Measurements from ENCODE around the gene PCNX2. TPM values are rescaled to one million over a fixed set of nuclear protein-coding genes. Genes with fewer than 3 reads are reported as not detected.

Gene PCNX2
- total RNA-seq, 2 experiments from 2014 or later = 46.4 to 49.4 TPM

- ATAC-seq (ENCODE audit: poor library complexity) (no peak), DNase-seq (no peak)
- Histone ChIP-seq H3K9me3 (ENCODE audit: control insufficient read depth in 1 of 2, insufficient read depth in 1 of 2, low read length in 2 of 2) (no peaks in the 10 kb centered on the region), H3K27me3 (ENCODE audit: control insufficient read depth in 1 of 2, insufficient read depth in 2 of 2, low read length in 2 of 2) (no peaks in the 10 kb centered on the region), H3K4me1 (ENCODE audit: insufficient read depth, low read length) (no peaks in the 10 kb centered on the region), H3K27ac (ENCODE audit: low read depth in 1 of 2, low read length in 2 of 2) (no peak overlapping the region), H3K4me3 (ENCODE audit: low read length) (no peak overlapping the region), H3K36me3 (ENCODE audit: insufficient read depth, low read length) (peaks cover 11% of the 10 kb centered on the region)
- Mint-ChIP-seq H3K36me3 (ENCODE audit: low read depth) (peaks cover 21% of the 10 kb centered on the region), H3K4me3 (no peak overlapping the region), H3K27ac (no peak overlapping the region), H3K4me1 (ENCODE audit: low read depth) (no peaks in the 10 kb centered on the region), H3K9me3 (no peaks in the 10 kb centered on the region), H3K27me3 (no peaks in the 10 kb centered on the region)
- ChIA-PET POLR2A (no interaction called here), CTCF (no interaction called here)
- no peak for TF ChIP-seq CTCF (IDR thresholded peaks at IDR 0.05)
- intact Hi-C loops (cut with DNase I, micrococcal nuclease) = no loop called here
Observed at GRCh38 chr1:233224311-233224710, 71.2 kb downstream of the PCNX2 start.

DNA sequence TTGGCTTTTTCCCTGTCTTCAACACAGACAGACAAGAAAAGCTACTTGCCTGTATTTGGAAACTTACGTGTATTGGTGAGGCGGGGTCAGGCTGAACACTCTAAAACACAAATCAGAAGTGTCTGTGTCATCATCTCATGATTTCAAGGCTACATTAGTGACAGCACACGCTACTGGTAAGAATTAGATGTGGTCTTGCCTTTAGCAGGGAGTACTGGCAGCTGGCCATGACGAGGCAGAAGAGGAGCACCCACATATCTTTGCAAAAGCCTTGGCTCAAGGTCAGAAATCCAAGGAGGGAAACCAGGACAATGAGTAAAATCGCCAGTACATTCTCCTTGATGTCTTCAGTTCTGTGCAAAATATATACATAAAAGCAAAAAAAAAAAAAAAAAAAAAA lies 77.7 kb downstream of the PCNX2 start:
- H3K9me3 ChIP-seq (ENCODE audit: control insufficient read depth in 1 of 2, insufficient read depth in 1 of 2, low read length in 2 of 2) = no peaks in the 10 kb centered on the region
- CTCF ChIA-PET = interaction anchor here (0.7 kb wide), 1 partner anchor 319 kb away, joined by 3 read pairs; no protein-coding TSS in a partner anchor
- no peaks in the 10 kb centered on the region for H3K4me1 ChIP-seq (ENCODE audit: insufficient read depth, low read length)
- Mint-ChIP-seq H3K27ac (no peak overlapping the region), H3K36me3 (ENCODE audit: low read depth) (peaks cover 15% of the 10 kb centered on the region), H3K27me3 (no peaks in the 10 kb centered on the region), H3K4me3 (no peak overlapping the region), H3K4me1 (ENCODE audit: low read depth) (no peaks in the 10 kb centered on the region), H3K9me3 (no peaks in the 10 kb centered on the region)
- no peak for TF ChIP-seq CTCF (IDR thresholded peaks at IDR 0.05)
- H3K27ac ChIP-seq (ENCODE audit: low read depth in 1 of 2, low read length in 2 of 2) = no peak overlapping the region
- H3K36me3 ChIP-seq (ENCODE audit: insufficient read depth, low read length) = peaks cover under 1% of the 10 kb centered on the region
- intact Hi-C loops (cut with DNase I, micrococcal nuclease) = no loop called here
- DNase-seq = no peak
- no peak overlapping the region for H3K4me3 ChIP-seq (ENCODE audit: low read length)
- POLR2A ChIA-PET = no interaction called here
- no peak for ATAC-seq (ENCODE audit: poor library complexity)
- H3K27me3 ChIP-seq (ENCODE audit: control insufficient read depth in 1 of 2, insufficient read depth in 2 of 2, low read length in 2 of 2) = no peaks in the 10 kb centered on the region

DNA sequence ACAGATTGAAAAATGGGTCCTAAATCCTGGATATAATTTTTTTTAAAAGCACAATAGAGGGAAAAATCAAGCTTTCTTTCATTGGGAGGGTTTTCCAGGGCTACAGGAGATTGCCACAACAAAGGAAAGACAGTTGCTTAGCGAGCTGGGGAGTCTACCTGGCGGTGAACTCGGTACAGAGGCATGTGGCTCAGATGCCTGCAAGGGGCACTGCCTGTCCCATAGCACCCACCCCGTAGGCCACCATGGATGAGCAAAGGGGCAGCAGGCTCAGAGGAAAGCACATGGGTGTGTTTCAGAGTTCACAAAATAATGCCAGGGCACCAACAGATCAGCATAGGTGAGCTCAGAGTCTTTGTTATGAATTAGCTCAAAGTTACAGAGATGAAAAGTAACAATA lies 79.5 kb downstream of the PCNX2 start:
- no peaks in the 10 kb centered on the region for H3K9me3 Mint-ChIP-seq
- no peaks in the 10 kb centered on the region for H3K9me3 ChIP-seq (ENCODE audit: control insufficient read depth in 1 of 2, insufficient read depth in 1 of 2, low read length in 2 of 2)
- peaks cover 29% of the 10 kb centered on the region for H3K36me3 Mint-ChIP-seq (ENCODE audit: low read depth)
- H3K4me3 ChIP-seq (ENCODE audit: low read length) = no peak overlapping the region
- H3K27me3 ChIP-seq (ENCODE audit: control insufficient read depth in 1 of 2, insufficient read depth in 2 of 2, low read length in 2 of 2) = no peaks in the 10 kb centered on the region
- ChIA-PET POLR2A (no interaction called here), CTCF (no interaction called here)
- H3K4me1 Mint-ChIP-seq (ENCODE audit: low read depth) = no peaks in the 10 kb centered on the region
- intact Hi-C loops (cut with DNase I, micrococcal nuclease) = no loop called here
- H3K36me3 ChIP-seq (ENCODE audit: insufficient read depth, low read length) = peaks cover 1% of the 10 kb centered on the region
- H3K27ac ChIP-seq (ENCODE audit: low read depth in 1 of 2, low read length in 2 of 2) = no peak overlapping the region
- no peak overlapping the region for H3K27ac Mint-ChIP-seq
- TF ChIP-seq CTCF (IDR thresholded peaks at IDR 0.05) = no peak
- no peaks in the 10 kb centered on the region for H3K4me1 ChIP-seq (ENCODE audit: insufficient read depth, low read length)
- ATAC-seq (ENCODE audit: poor library complexity) (no peak), DNase-seq (no peak)
- no peak overlapping the region for H3K4me3 Mint-ChIP-seq
- no peaks in the 10 kb centered on the region for H3K27me3 Mint-ChIP-seq
